Esophagus (tissue), 2 donors: ENCODE results near the gene SCN1A. TPM values are rescaled to one million over a fixed set of nuclear protein-coding genes. Genes with fewer than 3 reads are reported as not detected.

Experiments used
- H3K27ac ChIP-seq, 2 donors: one replicate each; pipeline ENCODE4 v1.5.1; 2013; ENCODE audit warnings: low read depth in 2 of 2, mild to moderate bottlenecking in 2 of 2, inconsistent platforms in 1 of 2, low read length in 1 of 2, moderate library complexity in 1 of 2
- H3K27me3 ChIP-seq, 2 donors: one replicate each; pipeline ENCODE4 v1.6.1; 2013; ENCODE audit warnings: low read length in 2 of 2, control low read depth in 1 of 2, mild to moderate bottlenecking in 1 of 2; ENCODE audit not compliant: insufficient read depth in 2 of 2, control insufficient read depth in 1 of 2
- H3K36me3 ChIP-seq, 2 donors: one replicate each; pipeline ENCODE4 v1.6.1; 2013; ENCODE audit warnings: low read length in 1 of 2; ENCODE audit not compliant: control insufficient read depth in 2 of 2, insufficient read depth in 2 of 2
- H3K4me1 ChIP-seq, 2 donors: one replicate each; pipeline ENCODE4 v1.6.1; 2013; ENCODE audit warnings: low read length in 1 of 2; ENCODE audit not compliant: control insufficient read depth in 2 of 2, insufficient read depth in 2 of 2
- H3K4me3 ChIP-seq, 2 donors: one replicate each; pipeline ENCODE4 v1.5.1; 2013; ENCODE audit warnings: low read length in 2 of 2, mild to moderate bottlenecking in 2 of 2, low read depth in 1 of 2, moderate library complexity in 1 of 2
- H3K9me3 ChIP-seq, 2 donors: one replicate each; pipeline ENCODE4 v1.6.1; 2013; ENCODE audit warnings: mild to moderate bottlenecking in 2 of 2, low read depth in 1 of 2, low read length in 1 of 2, moderate library complexity in 1 of 2; ENCODE audit not compliant: control insufficient read depth in 2 of 2, insufficient read depth in 1 of 2
- WGBS, 2 donors: extraction: QIAGEN DNeasy Blood & Tissue Kit; methylation state at CpG; one replicate each; pipeline ENCODE4 v1.1.7; 2013; 5-methylcytosine and 5-hydroxymethylcytosine counted together
- polyA plus RNA-seq, 2 donors: library from polyadenylated mRNA; stranded (reverse); fragments of 200-250 nt; gene quantifications; one replicate each; pipeline ENCODE4 v1.2.3, GENCODE V29; 2013
- donor health status: healthy with polysubstance abuse.
- donor health status: Bipolar disorder and iron deficiency.

The SCN1A gene
- polyA plus RNA-seq, 2 donors, result not detected

DNA sequence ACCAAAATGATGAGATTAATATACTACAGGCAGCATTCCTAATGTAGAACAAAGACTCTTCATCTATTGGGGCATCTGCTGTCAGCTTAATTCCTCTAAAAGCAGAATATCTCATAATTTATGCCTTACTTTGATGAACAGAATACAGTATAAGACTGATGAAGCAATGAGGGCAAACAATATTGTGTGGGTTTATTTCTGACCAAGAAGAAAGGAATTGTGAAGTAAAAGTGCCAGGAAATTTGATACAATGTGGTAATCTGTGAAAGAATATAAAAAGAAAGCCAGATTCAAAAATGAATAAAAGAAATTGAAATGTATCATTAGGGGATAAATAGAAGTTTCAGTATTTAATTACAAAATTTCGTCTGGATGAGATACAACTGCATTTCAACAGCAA, 95.5 kb downstream of the SCN1A start:
- no peak overlapping the region for H3K27ac ChIP-seq
- no peaks in the 10 kb centered on the region for H3K4me1 ChIP-seq
- no peak overlapping the region for H3K4me3 ChIP-seq
- H3K9me3 ChIP-seq, result no peaks in the 10 kb centered on the region
- no peaks in the 10 kb centered on the region for H3K27me3 ChIP-seq
- no peaks in the 10 kb centered on the region for H3K36me3 ChIP-seq
- 25 to 60% methylated on average over 1 of the region's 1 CpG for WGBS, 2 donors

GRCh38 chr2:166031054-166031453, 96.8 kb downstream of the SCN1A start:
- Histone ChIP-seq H3K36me3 (no peaks in the 10 kb centered on the region), H3K27ac (no peak overlapping the region), H3K27me3 (no peaks in the 10 kb centered on the region), H3K9me3 (no peaks in the 10 kb centered on the region), H3K4me1 (no peaks in the 10 kb centered on the region), H3K4me3 (no peak overlapping the region)
- 80 to 82% methylated on average over 2 of the region's 2 CpGs for WGBS, 2 donors

DNA sequence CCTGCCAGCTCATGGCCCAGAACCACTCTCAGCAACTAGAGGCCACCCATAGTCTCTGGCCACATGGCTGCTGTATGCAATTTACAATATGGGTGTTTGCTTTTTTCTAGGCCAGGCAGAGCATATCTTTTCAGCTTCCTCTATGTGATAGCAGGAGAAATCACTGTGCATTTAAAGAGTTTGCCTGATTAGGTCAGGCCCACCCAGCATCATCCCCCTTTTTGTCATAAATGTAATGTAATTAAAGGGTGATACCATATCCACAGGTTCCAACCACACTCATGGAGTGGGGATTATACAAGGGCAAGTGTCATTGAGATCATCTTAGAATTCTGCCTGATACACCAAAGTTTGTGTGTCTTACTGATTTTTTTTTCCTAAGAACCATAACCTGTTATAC, 102.5 kb downstream of the SCN1A start:
- no peaks in the 10 kb centered on the region for H3K36me3 ChIP-seq
- no peak overlapping the region for H3K4me3 ChIP-seq

GRCh38 chr2:166017208-166017607, 110.6 kb downstream of the SCN1A start:
- H3K4me1 ChIP-seq, result no peaks in the 10 kb centered on the region
- H3K4me3 ChIP-seq, result no peak overlapping the region
- WGBS, 2 donors, result 71 to 74% methylated on average over 5 of the region's 5 CpGs
- no peaks in the 10 kb centered on the region for H3K9me3 ChIP-seq
- H3K27ac ChIP-seq, result no peak overlapping the region
- H3K36me3 ChIP-seq, result no peaks in the 10 kb centered on the region
- H3K27me3 ChIP-seq, result no peaks in the 10 kb centered on the region

More for the DNA sequence above, 102.5 kb downstream of the SCN1A start:
- H3K4me1 ChIP-seq, result no peaks in the 10 kb centered on the region
- no peak overlapping the region for H3K27ac ChIP-seq
- no peaks in the 10 kb centered on the region for H3K9me3 ChIP-seq
- no peaks in the 10 kb centered on the region for H3K27me3 ChIP-seq

DNA sequence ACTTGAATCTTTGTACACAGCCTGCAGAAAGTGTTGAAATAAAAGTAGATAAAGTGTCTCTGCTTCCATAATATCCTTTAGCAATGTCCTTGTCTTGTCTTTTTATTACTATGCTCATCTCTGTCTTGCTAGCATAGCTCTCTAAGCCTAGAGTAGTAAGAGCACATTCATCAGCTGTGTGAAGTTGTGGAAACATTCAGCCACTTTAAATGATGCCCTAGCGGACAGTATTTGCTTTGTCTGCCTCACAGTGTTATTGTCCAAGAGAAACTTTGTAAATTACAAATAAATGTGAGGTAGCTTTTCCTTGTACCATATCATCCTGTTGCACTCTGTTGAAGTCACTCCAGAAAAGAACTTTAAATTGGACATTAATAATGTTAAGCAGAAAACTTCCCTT, 113.9 kb downstream of the SCN1A start:
- Histone ChIP-seq H3K9me3 (no peaks in the 10 kb centered on the region), H3K27ac (no peak overlapping the region), H3K4me1 (no peaks in the 10 kb centered on the region), H3K36me3 (no peaks in the 10 kb centered on the region), H3K4me3 (no peak overlapping the region), H3K27me3 (no peaks in the 10 kb centered on the region)
- 55 to 61% methylated on average over 1 of the region's 1 CpG for WGBS, 2 donors

GRCh38 chr2:166011660-166012059, 116.2 kb downstream of the SCN1A start:
- H3K27ac ChIP-seq, result no peak overlapping the region
- H3K4me1 ChIP-seq, result no peaks in the 10 kb centered on the region
- H3K4me3 ChIP-seq, result no peak overlapping the region
- H3K36me3 ChIP-seq, result no peaks in the 10 kb centered on the region
- 76 to 79% methylated on average over 1 of the region's 1 CpG for WGBS, 2 donors
- H3K27me3 ChIP-seq, result no peaks in the 10 kb centered on the region
- no peaks in the 10 kb centered on the region for H3K9me3 ChIP-seq

DNA sequence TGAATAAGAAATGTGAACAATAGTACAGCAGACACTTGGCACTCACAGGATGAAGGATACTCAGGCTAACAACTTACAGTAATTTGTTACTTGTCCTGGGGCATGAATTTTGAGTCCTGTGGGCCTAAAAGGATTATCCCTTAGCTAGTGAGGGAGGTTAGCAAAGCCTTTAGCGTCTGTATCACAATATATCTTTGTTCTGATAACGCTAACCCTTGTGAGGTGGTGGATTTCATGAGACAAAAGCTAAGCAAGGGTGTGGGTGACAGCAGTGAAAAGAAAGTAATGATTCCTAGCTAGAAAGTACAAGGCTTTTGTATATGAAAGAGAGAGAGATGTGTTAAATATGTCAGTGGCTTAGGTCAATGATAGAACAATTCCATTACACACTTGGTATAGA, 127.4 kb downstream of the SCN1A start:
- 54 to 67% methylated on average over 2 of the region's 2 CpGs for WGBS, 2 donors
- no peaks in the 10 kb centered on the region for H3K9me3 ChIP-seq
- no peaks in the 10 kb centered on the region for H3K27me3 ChIP-seq
- H3K4me3 ChIP-seq, result no peak overlapping the region
- H3K27ac ChIP-seq, result no peak overlapping the region
- no peaks in the 10 kb centered on the region for H3K36me3 ChIP-seq
- no peaks in the 10 kb centered on the region for H3K4me1 ChIP-seq

GRCh38 chr2:165990846-165991245, 137.0 kb downstream of the SCN1A start:
- no peaks in the 10 kb centered on the region for H3K36me3 ChIP-seq
- no peaks in the 10 kb centered on the region for H3K9me3 ChIP-seq
- no peak overlapping the region for H3K4me3 ChIP-seq
- no peaks in the 10 kb centered on the region for H3K4me1 ChIP-seq
- no peak overlapping the region for H3K27ac ChIP-seq
- H3K27me3 ChIP-seq, result no peaks in the 10 kb centered on the region

DNA sequence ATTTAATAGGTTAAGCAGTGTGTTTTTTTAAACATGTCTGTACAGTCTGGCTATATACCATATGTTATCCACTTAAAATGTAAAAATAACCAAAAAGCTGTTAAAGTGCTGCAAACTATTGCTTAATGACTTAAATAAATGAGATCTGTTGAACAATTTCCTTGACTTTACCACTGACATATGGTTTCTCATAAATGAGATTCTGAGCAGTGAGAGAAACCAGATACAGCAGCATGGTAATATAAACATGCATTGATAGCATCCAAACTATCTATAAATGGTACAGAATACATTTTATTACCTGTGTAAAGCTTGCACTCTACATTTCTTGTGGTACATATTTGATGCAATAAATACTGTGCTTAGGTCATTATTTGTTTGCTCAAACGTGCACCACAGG, 138.0 kb downstream of the SCN1A start:
- Histone ChIP-seq H3K4me1 (no peaks in the 10 kb centered on the region), H3K9me3 (no peaks in the 10 kb centered on the region), H3K27me3 (no peaks in the 10 kb centered on the region), H3K4me3 (no peak overlapping the region), H3K27ac (no peak overlapping the region), H3K36me3 (no peaks in the 10 kb centered on the region)
- 19% methylated on average over 1 of the region's 1 CpG for WGBS, 2 donors

DNA sequence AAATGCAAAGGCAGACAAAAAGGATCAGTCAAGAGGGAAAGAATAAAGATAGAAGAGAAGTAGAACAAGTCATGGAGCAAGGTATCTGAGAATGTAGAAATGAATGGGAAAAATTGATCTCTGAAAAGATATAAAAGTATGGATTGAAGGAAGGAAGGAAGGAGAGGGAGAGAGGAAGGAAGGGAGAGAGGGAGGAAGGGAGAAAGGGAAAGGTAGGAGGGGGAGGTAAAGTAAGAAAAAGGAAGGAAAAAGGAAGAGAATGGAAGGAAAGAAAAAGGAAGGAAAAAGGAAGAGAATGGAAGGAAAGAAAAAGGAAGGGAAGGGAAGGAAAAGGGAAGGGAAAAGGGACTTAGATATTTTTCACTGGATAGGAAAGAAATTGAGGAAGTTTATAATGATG, 142.7 kb downstream of the SCN1A start:
- H3K36me3 ChIP-seq, result no peaks in the 10 kb centered on the region
- H3K4me1 ChIP-seq, result no peaks in the 10 kb centered on the region
- H3K9me3 ChIP-seq, result no peaks in the 10 kb centered on the region
- H3K27me3 ChIP-seq, result no peaks in the 10 kb centered on the region
- no peak overlapping the region for H3K27ac ChIP-seq
- no peak overlapping the region for H3K4me3 ChIP-seq
